Esophagus squamous epithelium (tissue), 5 donors: ENCODE results near the gene NTN3. TPM values are rescaled to one million over a fixed set of nuclear protein-coding genes. Genes with fewer than 3 reads are reported as not detected.

Experiments
- DNase-seq: peaks from one replicate; lab custom pipeline; 2025; lab: John Stamatoyannopoulos, UW
- H3K27ac ChIP-seq, 4 donors: fragments of 200-600 bp; sonication (generic); one replicate each; pipeline ENCODE4 v1.5.1; 2016 to 2019; ENCODE audit warnings: mild to moderate bottlenecking in 1 of 4
- H3K27me3 ChIP-seq, 4 donors: fragments of 200-600 bp; sonication (generic); 1 replicate in 3 of 4; 2 replicates in 1 of 4; pipeline versions ENCODE4 v1.5.1 to v1.6.0; 2017 to 2021; ENCODE audit warnings: antibody characterized with exemption in 1 of 4
- H3K36me3 ChIP-seq, 3 donors: fragments of 200-600 bp; sonication (generic); one replicate each; pipeline ENCODE4 v1.5.1; 2016 to 2019
- H3K4me1 ChIP-seq, 3 donors: fragments of 200-600 bp; sonication (generic); one replicate each; pipeline ENCODE4 v1.5.1; 2017 to 2019
- H3K4me3 ChIP-seq, 4 donors: fragments of 200-600 bp; sonication (generic); 1 replicate in 3 of 4; 2 replicates in 1 of 4; pipeline ENCODE4 v1.5.1; 2016 to 2019; ENCODE audit warnings: mild to moderate bottlenecking in 2 of 4, moderate library complexity in 1 of 4
- H3K9me3 ChIP-seq, 3 donors: fragments of 200-600 bp; sonication (generic); one replicate each; pipeline ENCODE4 v1.5.1; 2016 to 2019
- POLR2A ChIP-seq, 4 donors: fragments of 450-650 bp; IDR thresholded peaks; one replicate each; pipeline ENCODE4 v1.6.1; 2017; ENCODE audit warnings: antibody characterized with exemption in 4 of 4, mild to moderate bottlenecking in 4 of 4, moderate library complexity in 3 of 4
- WGBS, 2 donors: methylation state at CpG; one replicate each; pipeline ENCODE4 v1.1.5; 2018; 5-methylcytosine and 5-hydroxymethylcytosine counted together
- intact Hi-C: fragments of 100-400 bp; cut with DNase I; formaldehyde crosslinking; loops from one replicate; pipeline ENCODE4 v1.15.0; 2022
- total RNA-seq, 4 donors: library from RNA; depleted of rRNA; stranded (reverse); fragments of >200 nt; gene quantifications; one replicate each; pipeline ENCODE4 v1.1.0, GENCODE V29; 2016
- TF ChIP-seq, protein P1 (sequence below), 6 experiments: fragments of 450-650 bp in 4 of 6; fragments of 200-600 bp in 2 of 6; sonication (generic) in 2 of 6; IDR thresholded peaks; one replicate each; pipeline ENCODE4 v1.5.1; 2016 to 2019; ENCODE audit warnings: antibody characterized with exemption in 6 of 6, mild to moderate bottlenecking in 4 of 6, moderate library complexity in 4 of 6
- donor health status: DM: yes; HTN: yes; CAD: no.

NTN3 gene
- total RNA-seq, 4 donors from 2014 or later = 0.38 TPM; not detected in 3

DNA sequence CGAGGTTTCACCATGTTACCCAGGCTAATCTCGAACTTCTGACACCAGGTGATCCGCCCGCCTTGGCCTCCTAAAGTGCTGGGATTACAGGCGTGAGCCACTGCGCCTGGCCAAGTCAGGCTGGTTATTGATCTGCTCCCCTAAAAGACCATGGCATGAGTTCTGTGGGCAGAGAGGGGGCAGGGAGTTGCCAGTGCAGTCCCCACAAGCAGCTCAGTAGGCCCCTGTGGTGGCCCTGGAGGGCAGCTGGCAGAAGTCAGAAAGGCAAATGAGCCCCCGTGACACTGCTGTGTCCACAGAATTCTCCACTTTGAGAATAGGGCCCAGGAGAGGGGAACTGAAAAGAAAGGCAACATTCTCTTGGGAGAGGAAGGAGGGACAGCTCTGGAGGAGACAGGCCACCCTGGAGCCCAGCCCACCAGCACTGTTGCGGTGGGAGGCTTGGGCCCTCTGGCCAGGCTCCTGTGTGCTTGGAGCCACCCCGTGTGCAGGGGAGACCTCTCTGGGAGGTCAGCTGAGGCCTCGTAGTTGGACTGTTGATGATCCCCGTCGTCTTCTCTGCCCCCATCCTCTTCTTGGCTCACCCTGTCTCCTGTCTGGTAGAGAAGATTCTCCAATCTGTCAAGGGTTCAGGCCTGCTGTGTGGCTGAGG is 47.0 kb downstream of the NTN3 start:
- no peak for DNase-seq
- Histone ChIP-seq H3K27ac (peak overlapping the region; percentile 93 to 100 (median 98)), H3K9me3 (no peaks in the 10 kb centered on the region), H3K4me1 (peaks cover 61 to 80% (median 61%) of the 10 kb centered on the region in 3 donors), H3K36me3 (peaks cover 0 to 37% (median 9%) of the 10 kb centered on the region in 3 donors), H3K27me3 (no peaks in the 10 kb centered on the region), H3K4me3 (no peak overlapping the region)
- intact Hi-C loops = no loop called here
- WGBS, 2 donors = 65 to 89% methylated on average over 5 of the region's 12 CpGs
- TF ChIP-seq POLR2A (IDR thresholded peaks at IDR 0.05) = no peak
- TF ChIP-seq, protein P1, sequence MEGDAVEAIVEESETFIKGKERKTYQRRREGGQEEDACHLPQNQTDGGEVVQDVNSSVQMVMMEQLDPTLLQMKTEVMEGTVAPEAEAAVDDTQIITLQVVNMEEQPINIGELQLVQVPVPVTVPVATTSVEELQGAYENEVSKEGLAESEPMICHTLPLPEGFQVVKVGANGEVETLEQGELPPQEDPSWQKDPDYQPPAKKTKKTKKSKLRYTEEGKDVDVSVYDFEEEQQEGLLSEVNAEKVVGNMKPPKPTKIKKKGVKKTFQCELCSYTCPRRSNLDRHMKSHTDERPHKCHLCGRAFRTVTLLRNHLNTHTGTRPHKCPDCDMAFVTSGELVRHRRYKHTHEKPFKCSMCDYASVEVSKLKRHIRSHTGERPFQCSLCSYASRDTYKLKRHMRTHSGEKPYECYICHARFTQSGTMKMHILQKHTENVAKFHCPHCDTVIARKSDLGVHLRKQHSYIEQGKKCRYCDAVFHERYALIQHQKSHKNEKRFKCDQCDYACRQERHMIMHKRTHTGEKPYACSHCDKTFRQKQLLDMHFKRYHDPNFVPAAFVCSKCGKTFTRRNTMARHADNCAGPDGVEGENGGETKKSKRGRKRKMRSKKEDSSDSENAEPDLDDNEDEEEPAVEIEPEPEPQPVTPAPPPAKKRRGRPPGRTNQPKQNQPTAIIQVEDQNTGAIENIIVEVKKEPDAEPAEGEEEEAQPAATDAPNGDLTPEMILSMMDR (IDR thresholded peaks at IDR 0.05) = no peak

DNA sequence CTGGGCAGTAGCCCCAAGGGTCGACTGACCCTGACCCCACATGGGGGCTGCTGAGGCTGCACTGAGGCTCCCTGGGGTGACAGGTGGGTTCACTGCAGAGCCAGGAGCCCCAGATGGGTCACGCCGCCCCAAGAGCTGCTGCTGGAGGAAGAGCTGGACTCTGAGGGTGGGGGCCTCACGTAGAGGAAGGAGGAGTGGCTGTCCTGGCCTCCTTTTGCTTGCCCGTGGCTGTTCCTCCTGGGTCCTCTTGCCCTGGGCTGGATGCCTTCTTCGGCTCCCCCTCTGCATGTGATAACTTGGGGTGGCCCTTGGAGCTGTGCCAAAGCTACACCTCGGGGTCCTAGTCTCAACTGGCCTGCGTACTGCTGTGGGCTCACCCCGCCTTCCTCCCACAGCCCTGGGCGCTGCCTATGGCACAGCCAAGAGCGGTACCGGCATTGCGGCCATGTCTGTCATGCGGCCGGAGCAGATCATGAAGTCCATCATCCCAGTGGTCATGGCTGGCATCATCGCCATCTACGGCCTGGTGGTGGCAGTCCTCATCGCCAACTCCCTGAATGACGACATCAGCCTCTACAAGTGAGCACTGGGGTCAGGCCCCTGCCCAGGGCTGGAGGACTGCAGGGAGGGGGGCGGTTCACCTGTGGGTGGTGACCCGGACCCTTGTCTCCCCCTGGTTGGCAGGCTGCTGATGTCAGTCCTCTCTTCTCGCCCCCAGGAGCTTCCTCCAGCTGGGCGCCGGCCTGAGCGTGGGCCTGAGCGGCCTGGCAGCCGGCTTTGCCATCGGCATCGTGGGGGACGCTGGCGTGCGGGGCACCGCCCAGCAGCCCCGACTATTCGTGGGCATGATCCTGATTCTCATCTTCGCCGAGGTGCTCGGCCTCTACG is 48.0 kb downstream of the NTN3 start:
- H3K4me1 ChIP-seq = peaks cover 57 to 76% (median 58%) of the 10 kb centered on the region in 3 donors
- WGBS, 2 donors = 76 to 88% methylated on average over 10 to 19 of the region's 39 CpGs
- no peaks in the 10 kb centered on the region for H3K27me3 ChIP-seq
- H3K4me3 ChIP-seq = peak overlapping the region in 3 of 4 donors; percentile 50 to 85 (median 75)
- TF ChIP-seq, protein P1 (IDR thresholded peaks at IDR 0.05) = no peak
- no peak for TF ChIP-seq POLR2A (IDR thresholded peaks at IDR 0.05)
- H3K36me3 ChIP-seq = peaks cover 5 to 46% (median 17%) of the 10 kb centered on the region in 3 donors
- H3K27ac ChIP-seq = peak overlapping the region; percentile 93 to 100 (median 98)
- no peak for DNase-seq
- intact Hi-C loops = no loop called here
- no peaks in the 10 kb centered on the region for H3K9me3 ChIP-seq

DNA sequence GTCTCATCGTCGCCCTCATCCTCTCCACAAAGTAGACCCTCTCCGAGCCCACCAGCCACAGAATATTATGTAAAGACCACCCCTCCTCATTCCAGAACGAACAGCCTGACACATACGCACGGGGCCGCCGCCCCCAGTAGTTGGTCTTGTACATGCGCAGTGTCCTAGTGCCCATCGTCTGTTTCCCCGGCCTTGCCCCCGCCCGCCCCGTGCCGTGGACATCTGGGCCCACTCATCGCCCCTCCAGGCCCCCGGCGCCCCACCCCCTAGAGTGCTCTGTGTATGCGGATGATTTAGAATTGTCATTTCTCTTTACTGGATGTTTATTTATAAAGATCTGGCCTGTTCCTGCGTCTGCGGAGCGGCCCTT is 48.6 kb downstream of the NTN3 start:
- H3K27me3 ChIP-seq = no peaks in the 10 kb centered on the region
- H3K27ac ChIP-seq = peak overlapping the region; percentile 93 to 100 (median 98)
- intact Hi-C loops = no loop called here
- peaks cover 57 to 75% (median 58%) of the 10 kb centered on the region in 3 donors for H3K4me1 ChIP-seq
- 38 to 46% methylated on average over 12 to 19 of the region's 22 CpGs for WGBS, 2 donors
- H3K4me3 ChIP-seq = peak overlapping the region in 3 of 4 donors; percentile 50 to 85 (median 75)
- no peak for DNase-seq
- peaks cover 10 to 53% (median 23%) of the 10 kb centered on the region in 3 donors for H3K36me3 ChIP-seq
- TF ChIP-seq, protein P1 (IDR thresholded peaks at IDR 0.05) = no peak
- no peak for TF ChIP-seq POLR2A (IDR thresholded peaks at IDR 0.05)
- H3K9me3 ChIP-seq = no peaks in the 10 kb centered on the region

DNA sequence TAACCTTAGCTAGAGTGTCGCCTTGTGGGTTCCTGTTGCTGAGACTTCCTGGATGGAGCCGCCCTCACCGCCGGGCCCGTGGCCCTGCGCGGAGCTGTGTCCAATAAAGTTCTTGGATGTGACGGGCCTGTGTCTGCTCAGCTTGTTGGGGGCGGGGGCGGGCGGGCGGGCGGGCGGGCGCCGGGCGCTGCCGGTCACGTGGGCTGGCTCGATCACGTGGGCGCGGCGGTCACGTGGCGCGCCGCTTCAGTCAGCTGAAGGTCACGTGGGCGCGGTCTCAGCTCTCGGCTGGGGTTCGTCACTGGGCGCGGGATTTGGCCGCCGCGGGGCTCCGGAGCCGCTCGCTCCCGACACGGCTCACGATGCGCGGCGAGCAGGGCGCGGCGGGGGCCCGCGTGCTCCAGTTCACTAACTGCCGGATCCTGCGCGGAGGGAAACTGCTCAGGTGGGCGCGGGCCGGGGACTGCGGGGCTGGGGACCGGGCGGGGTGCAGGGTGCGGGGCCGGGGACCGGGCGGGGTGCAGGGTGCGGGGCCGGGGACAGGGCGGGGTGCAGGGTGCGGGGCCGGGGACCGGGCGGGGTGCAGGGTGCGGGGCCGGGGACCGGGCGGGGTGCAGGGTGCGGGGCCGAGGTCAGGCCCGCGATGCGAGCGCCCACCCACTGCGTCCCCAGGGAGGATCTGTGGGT is 49.1 kb downstream of the NTN3 start, which contains the start of gene AMDHD2:
AMDHD2 (plus strand) TSS at position 275 of the 687 bp plus-strand sequence; CDS start at position 363, 88 bp downstream.
- WGBS, 2 donors = 0% methylated on average over 1 of the region's 83 CpGs; no CpG with 5 or more reads in 1 of the 2 donors
- no peaks in the 10 kb centered on the region for H3K9me3 ChIP-seq
- H3K36me3 ChIP-seq = peaks cover 11 to 58% (median 23%) of the 10 kb centered on the region in 3 donors
- peak within 1 kb of the TSS; percentile 50 to 85 (median 64) for H3K4me3 ChIP-seq
- peak; percentile 55 for DNase-seq
- peaks cover 53 to 70% (median 57%) of the 10 kb centered on the region in 3 donors for H3K4me1 ChIP-seq
- TF ChIP-seq, protein P1 (IDR thresholded peaks at IDR 0.05) = no peak
- peak in 3 of 4 donors; percentile 37 to 68 (median 56) for TF ChIP-seq POLR2A (IDR thresholded peaks at IDR 0.05)
- peak within 1 kb of the TSS; percentile 93 to 100 (median 98) for H3K27ac ChIP-seq
- intact Hi-C loops = no loop called here
- no peaks in the 10 kb centered on the region for H3K27me3 ChIP-seq
